ENCODE data around the gene PIP5K1C. TPM values are rescaled to one million over a fixed set of nuclear protein-coding genes. Genes with fewer than 3 reads are reported as not detected.
"Not testable (repeated sequence)": the region's sequence is repeated elsewhere in the genome, so short reads cannot be mapped to it uniquely, and the experiment has no call there.

Gene PIP5K1C
- polyA plus RNA-seq, 1 donor (not counting 4 experiments of a cell fraction or from before 2014, with no cell fraction given) = 3.6 TPM

- H3K36me3 ChIP-seq (ENCODE audit: control insufficient read depth in 2 of 2, extremely low read depth in 1 of 2, insufficient read depth in 2 of 2, low read length in 2 of 2) = peaks cover 0 to 18% of the 10 kb centered on the region in 2 experiments
- H3K9me1 ChIP-seq (ENCODE audit: control insufficient read depth, extremely low read depth, insufficient read depth, low read length) = no peaks in the 10 kb centered on the region
- H4K20me1 ChIP-seq (ENCODE audit: control insufficient read depth, extremely low read depth, insufficient read depth, low read length) = no peaks in the 10 kb centered on the region
- DNase-seq (ENCODE audit: low read depth, low spot score) = no peak
- H3K79me2 ChIP-seq (ENCODE audit: control insufficient read depth, insufficient read depth, low read length) = no peaks in the 10 kb centered on the region
- no peak overlapping the region for H3K9ac ChIP-seq (ENCODE audit: control insufficient read depth, extremely low read depth, insufficient read depth, low read length)
- no peak overlapping the region for H3K4me3 ChIP-seq (ENCODE audit: control insufficient read depth in 2 of 3, extremely low read depth in 1 of 3, insufficient read depth in 2 of 3, low read depth in 1 of 3, low read length in 3 of 3)
- no peaks in the 10 kb centered on the region for H3K27me3 ChIP-seq (ENCODE audit: control insufficient read depth, extremely low read depth, insufficient read depth, low read length)
- no peaks in the 10 kb centered on the region for H3K9me3 ChIP-seq (ENCODE audit: control insufficient read depth, low read depth, low read length)
- no peak overlapping the region for H3K27ac ChIP-seq (ENCODE audit: control insufficient read depth, insufficient read depth, low read length)
- dilution Hi-C loops (cut with MboI; ENCODE audit: extremely low pct_ligation_motif_present, low sequenced_read_pairs) = no loop called here
- no peak overlapping the region for H3K4me2 ChIP-seq (ENCODE audit: control insufficient read depth, extremely low read depth, insufficient read depth, low read depth, low read length)
- no peaks in the 10 kb centered on the region for H3K4me1 ChIP-seq (ENCODE audit: control insufficient read depth, extremely low read depth, insufficient read depth, low read length)
- no peak for FAIRE-seq
- no peak for TF ChIP-seq EZH2 (IDR thresholded peaks at IDR 0.05; ENCODE audit: low read length)
- no peak for TF ChIP-seq CTCF (optimal IDR thresholded peaks at IDR 0.05 in 1 of 3, IDR thresholded peaks at IDR 0.05 in 1 of 3, conservative IDR thresholded peaks at IDR 0.05 in 1 of 3; ENCODE audit: extremely low read depth in 1 of 3, insufficient read depth in 2 of 3, low read length in 3 of 3)
- no peak overlapping the region for H2AFZ ChIP-seq (ENCODE audit: control insufficient read depth, low read length)
These were observed 50.4 kb downstream of the PIP5K1C start for GRCh38 chr19:3649888-3650287.

DNA sequence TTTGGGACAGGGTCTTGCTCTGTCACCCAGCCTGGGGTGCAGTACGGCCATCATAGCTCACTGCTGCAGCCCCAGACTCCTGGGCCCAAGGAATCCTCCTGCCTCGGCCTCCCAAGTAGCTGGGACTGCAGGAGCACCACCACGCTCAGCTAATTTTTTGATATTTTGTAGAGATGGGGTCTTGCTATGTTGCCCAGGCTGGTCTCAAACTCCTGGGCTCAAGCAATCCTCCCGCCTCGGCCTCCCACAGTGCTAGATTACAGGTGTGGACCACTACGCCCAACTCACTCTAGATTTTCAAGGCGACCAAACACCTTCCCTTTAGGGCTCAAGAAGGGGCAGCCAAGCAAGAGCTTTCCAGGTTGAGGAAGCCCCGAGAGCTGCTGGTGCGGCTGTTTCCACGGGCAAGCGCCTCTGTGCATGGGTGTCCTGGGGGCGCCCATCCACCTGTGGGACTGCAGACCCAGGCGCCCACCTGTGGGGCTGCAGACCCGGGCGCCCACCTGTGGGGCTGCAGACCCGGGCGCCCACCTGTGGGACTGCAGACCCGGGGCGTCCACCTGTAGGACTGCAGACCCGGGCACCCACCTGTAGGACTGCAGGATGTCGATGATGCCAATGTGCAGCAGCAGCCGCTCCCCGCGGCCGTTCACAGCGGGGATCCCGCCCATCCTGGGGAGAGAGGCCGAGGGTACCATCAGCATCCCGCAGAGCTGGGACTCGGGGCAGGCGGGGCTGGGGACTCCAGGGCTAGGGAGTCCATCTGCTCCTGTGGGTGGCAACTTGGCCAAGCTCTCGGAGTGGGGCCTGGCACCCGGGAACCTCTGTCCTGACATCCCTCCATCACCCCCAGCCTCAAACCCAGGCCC is 52.0 kb downstream of the PIP5K1C start:
- no peaks in the 10 kb centered on the region for H3K9me3 ChIP-seq (ENCODE audit: control insufficient read depth, low read depth, low read length)
- H3K4me3 ChIP-seq (ENCODE audit: control insufficient read depth in 2 of 3, extremely low read depth in 1 of 3, insufficient read depth in 2 of 3, low read depth in 1 of 3, low read length in 3 of 3) = no peak overlapping the region
- H3K27ac ChIP-seq (ENCODE audit: control insufficient read depth, insufficient read depth, low read length) = no peak overlapping the region
- no peak overlapping the region for H3K9ac ChIP-seq (ENCODE audit: control insufficient read depth, extremely low read depth, insufficient read depth, low read length)
- DNase-seq (ENCODE audit: low read depth, low spot score) = no peak
- H3K27me3 ChIP-seq (ENCODE audit: control insufficient read depth, extremely low read depth, insufficient read depth, low read length) = no peaks in the 10 kb centered on the region
- peaks cover 0 to 18% of the 10 kb centered on the region in 2 experiments for H3K36me3 ChIP-seq (ENCODE audit: control insufficient read depth in 2 of 2, extremely low read depth in 1 of 2, insufficient read depth in 2 of 2, low read length in 2 of 2)
- H4K20me1 ChIP-seq (ENCODE audit: control insufficient read depth, extremely low read depth, insufficient read depth, low read length) = no peaks in the 10 kb centered on the region
- dilution Hi-C loops (cut with MboI; ENCODE audit: extremely low pct_ligation_motif_present, low sequenced_read_pairs) = no loop called here
- no peak for FAIRE-seq
- H3K4me2 ChIP-seq (ENCODE audit: control insufficient read depth, extremely low read depth, insufficient read depth, low read depth, low read length) = no peak overlapping the region
- no peak for TF ChIP-seq EZH2 (IDR thresholded peaks at IDR 0.05; ENCODE audit: low read length)
- no peak for TF ChIP-seq CTCF (optimal IDR thresholded peaks at IDR 0.05 in 1 of 3, IDR thresholded peaks at IDR 0.05 in 1 of 3, conservative IDR thresholded peaks at IDR 0.05 in 1 of 3; ENCODE audit: extremely low read depth in 1 of 3, insufficient read depth in 2 of 3, low read length in 3 of 3)
- no peaks in the 10 kb centered on the region for H3K9me1 ChIP-seq (ENCODE audit: control insufficient read depth, extremely low read depth, insufficient read depth, low read length)
- no peaks in the 10 kb centered on the region for H3K4me1 ChIP-seq (ENCODE audit: control insufficient read depth, extremely low read depth, insufficient read depth, low read length)
- no peak overlapping the region for H2AFZ ChIP-seq (ENCODE audit: control insufficient read depth, low read length)
- no peaks in the 10 kb centered on the region for H3K79me2 ChIP-seq (ENCODE audit: control insufficient read depth, insufficient read depth, low read length)

DNA sequence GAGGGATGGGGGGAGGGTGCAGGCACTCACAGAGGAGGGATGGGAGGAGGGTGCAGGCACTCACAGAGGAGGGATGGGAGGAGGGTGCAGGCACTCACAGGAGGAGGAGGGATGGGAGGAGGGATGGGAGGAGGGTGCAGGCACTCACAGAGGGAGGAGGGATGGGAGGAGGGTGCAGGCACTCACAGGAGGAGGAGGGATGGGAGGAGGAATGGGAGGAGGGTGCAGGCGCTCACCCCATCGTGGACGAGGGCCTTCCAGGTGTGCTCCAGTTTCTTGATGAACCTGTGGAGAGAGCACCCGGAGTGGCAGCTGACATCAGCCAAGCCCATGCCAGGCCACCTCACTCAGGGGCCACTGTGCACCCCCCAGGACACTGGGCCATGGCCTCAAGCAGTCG is 53.2 kb downstream of the PIP5K1C start:
- H3K4me1 ChIP-seq (ENCODE audit: control insufficient read depth, extremely low read depth, insufficient read depth, low read length); FAIRE-seq; H3K27me3 ChIP-seq (ENCODE audit: control insufficient read depth, extremely low read depth, insufficient read depth, low read length); H4K20me1 ChIP-seq (ENCODE audit: control insufficient read depth, extremely low read depth, insufficient read depth, low read length); H3K4me3 ChIP-seq (ENCODE audit: control insufficient read depth in 2 of 3, extremely low read depth in 1 of 3, insufficient read depth in 2 of 3, low read depth in 1 of 3, low read length in 3 of 3); H3K79me2 ChIP-seq (ENCODE audit: control insufficient read depth, insufficient read depth, low read length); H3K4me2 ChIP-seq (ENCODE audit: control insufficient read depth, extremely low read depth, insufficient read depth, low read depth, low read length); H3K9me1 ChIP-seq (ENCODE audit: control insufficient read depth, extremely low read depth, insufficient read depth, low read length); H3K27ac ChIP-seq (ENCODE audit: control insufficient read depth, insufficient read depth, low read length); dilution Hi-C loops (cut with MboI; ENCODE audit: extremely low pct_ligation_motif_present, low sequenced_read_pairs); H3K9ac ChIP-seq (ENCODE audit: control insufficient read depth, extremely low read depth, insufficient read depth, low read length); DNase-seq (ENCODE audit: low read depth, low spot score); H3K9me3 ChIP-seq (ENCODE audit: control insufficient read depth, low read depth, low read length); H2AFZ ChIP-seq (ENCODE audit: control insufficient read depth, low read length): not testable (repeated sequence)
- H3K36me3 ChIP-seq (ENCODE audit: control insufficient read depth in 2 of 2, extremely low read depth in 1 of 2, insufficient read depth in 2 of 2, low read length in 2 of 2) = peaks cover 0 to 17% of the 10 kb centered on the region in 2 experiments

All from keratinocyte (primary cell).